HCT116 (cell line): ENCODE data around the gene FRMD4B. TPM values are rescaled to one million over a fixed set of nuclear protein-coding genes. Genes with fewer than 3 reads are reported as not detected.

Source experiments
- ATAC-seq: fragments of 200-7000 bp; cut with Tn5 transposase; 2 replicates; pipeline ENCODE4 v1.9.1; 2020; ENCODE audit warnings: mild to moderate bottlenecking, moderate library complexity
- BruUV-seq: library from RNA; stranded (reverse); fragments of 400-500 nt; replicated peaks from 2 replicates; lab custom pipeline; 2021; lab: Mats Ljungman, UMichigan
- CTCF ChIA-PET: fragments of 300-600 bp; sonication (Branson Sonifier 250); formaldehyde crosslinking; loops from one replicate; lab custom pipeline; 2021; ENCODE audit warnings: antibody characterized with exemption; lab: Charles Lee
- POLR2A ChIA-PET: fragments of 300-600, 350-600 bp; sonication (Branson Sonifier 250); formaldehyde crosslinking; loops from one replicate; lab custom pipeline; 2021; ENCODE audit warnings: antibody characterized with exemption; lab: Charles Lee
- RAD21 ChIA-PET, 2 experiments: fragments of 300-600 bp; sonication (Branson Sonifier 250); formaldehyde crosslinking; loops; one replicate each; lab custom pipeline; 2023; ENCODE audit warnings: low total read pairs in 2 of 2; ENCODE audit not compliant: uncharacterized antibody in 2 of 2, unreplicated experiment in 2 of 2, low non-redundant PET in 1 of 2; lab: Charles Lee
- DNase-seq: peaks from one replicate; pipeline ENCODE4 v3.0.0-alpha.2; 2010; ENCODE audit warnings: low read depth, low spot score
- H2AFZ ChIP-seq: fragments of 200-600 bp; shearing (Covaris generic), sonication (generic); 2 replicates; pipeline ENCODE4 v1.6.1; 2017; ENCODE audit warnings: low read depth, mixed run types, mixed read lengths, antibody characterized with exemption, low read length; ENCODE audit not compliant: poor library complexity, severe bottlenecking
- H3K27ac ChIP-seq: 2 replicates; pipeline ENCODE4 v1.5.1; 2012; ENCODE audit warnings: low read depth, low read length
- H3K27me3 ChIP-seq: fragments of 200-600 bp; sonication (generic); 2 replicates; pipeline ENCODE4 v1.6.1; 2016; ENCODE audit warnings: mixed run types, low read length, mixed read lengths; ENCODE audit not compliant: insufficient read depth
- H3K36me3 ChIP-seq, 2 experiments: fragments of 200-500 bp in 1 of 2; fragments of 200-600 bp in 1 of 2; sonication (Bioruptor generic) in 1 of 2; sonication (generic) in 1 of 2; 2 replicates each; pipeline versions ENCODE4 v1.5.1 to v1.6.1; 2014 to 2016; ENCODE audit warnings: low read length in 2 of 2, inconsistent platforms in 1 of 2, mixed read lengths in 1 of 2, mixed run types in 1 of 2; ENCODE audit not compliant: insufficient read depth in 2 of 2, control insufficient read depth in 1 of 2
- H3K4me1 ChIP-seq, 2 experiments: fragments of 200-600 bp in 1 of 2; sonication (generic) in 1 of 2; 2 replicates each; pipeline versions ENCODE4 v1.5.1 to v1.6.1; 2012 to 2017; ENCODE audit warnings: low read length in 2 of 2, inconsistent platforms in 1 of 2, mild to moderate bottlenecking in 1 of 2, mixed read lengths in 1 of 2, mixed run types in 1 of 2, moderate library complexity in 1 of 2; ENCODE audit not compliant: insufficient read depth in 2 of 2, control insufficient read depth in 1 of 2
- H3K4me2 ChIP-seq: fragments of 200-600 bp; sonication (generic); 2 replicates; pipeline ENCODE4 v1.6.1; 2017; ENCODE audit warnings: mixed run types, low read length, mixed read lengths
- H3K4me3 ChIP-seq, 2 experiments: fragments of 200-600 bp in 1 of 2; sonication (generic) in 1 of 2; replicated peaks in 1 of 2; 2 replicates each; pipeline ENCODE4 v1.5.1; 2011 to 2016; ENCODE audit warnings: low read length in 2 of 2, control low read depth in 1 of 2, low read depth in 1 of 2, mild to moderate bottlenecking in 1 of 2, mixed read lengths in 1 of 2, mixed run types in 1 of 2
- H3K79me2 ChIP-seq: fragments of 200-600 bp; sonication (generic); 2 replicates; pipeline ENCODE4 v1.6.1; 2017; ENCODE audit warnings: mild to moderate bottlenecking, mixed run types, low read length, moderate library complexity, mixed read lengths; ENCODE audit not compliant: insufficient read depth
- H3K9ac ChIP-seq: fragments of 200-600 bp; sonication (generic); 2 replicates; pipeline ENCODE4 v1.6.1; 2016; ENCODE audit warnings: low read length, mixed read lengths
- H3K9me2 ChIP-seq: fragments of 200-600 bp; sonication (generic), shearing (Covaris generic); 2 replicates; pipeline ENCODE4 v1.6.1; 2017; ENCODE audit warnings: mixed run types, mild to moderate bottlenecking, moderate library complexity; ENCODE audit not compliant: insufficient read depth
- H3K9me3 ChIP-seq, 2 experiments: fragments of 200-500 bp in 1 of 2; fragments of 200-600 bp in 1 of 2; sonication (Bioruptor generic) in 1 of 2; sonication (generic) in 1 of 2; 2 replicates each; pipeline ENCODE4 v1.6.1; 2014 to 2017; ENCODE audit warnings: low read length in 2 of 2, mixed read lengths in 2 of 2, inconsistent platforms in 1 of 2, low read depth in 1 of 2, mild to moderate bottlenecking in 1 of 2, mixed run types in 1 of 2, moderate library complexity in 1 of 2; ENCODE audit not compliant: control insufficient read depth in 1 of 2, insufficient read depth in 1 of 2
- H4K20me1 ChIP-seq: fragments of 200-600 bp; sonication (generic), shearing (Covaris generic); 2 replicates; pipeline ENCODE4 v1.6.1; 2017; ENCODE audit warnings: mixed run types, mild to moderate bottlenecking, moderate library complexity; ENCODE audit not compliant: insufficient read depth
- CBX3 ChIP-seq: IDR thresholded peaks from 2 replicates; pipeline ENCODE4 v1.6.1; 2012; ENCODE audit warnings: low read depth
- CEBPB ChIP-seq: IDR thresholded peaks from 2 replicates; pipeline ENCODE4 v1.6.1; 2012; ENCODE audit warnings: low read depth
- CTCF ChIP-seq, 3 experiments: fragments of 200-600 bp in 1 of 3; sonication (generic) in 1 of 3; IDR thresholded peaks in 2 of 3; conservative IDR thresholded peaks in 1 of 3; 2 replicates each; pipeline ENCODE4 v1.5.1; 2012 to 2017; ENCODE audit warnings: low read depth in 2 of 3, low read length in 2 of 3, antibody characterized with exemption in 1 of 3, borderline replicate concordance in 1 of 3, control low read depth in 1 of 3, mild to moderate bottlenecking in 1 of 3, mixed read lengths in 1 of 3, mixed run types in 1 of 3, moderate library complexity in 1 of 3; ENCODE audit not compliant: insufficient read depth in 1 of 3
- ELF1 ChIP-seq: IDR thresholded peaks from 2 replicates; pipeline ENCODE4 v1.6.1; 2012; ENCODE audit warnings: low read depth, borderline replicate concordance
- EZH2 ChIP-seq: fragments of 200-600 bp; sonication (generic); IDR thresholded peaks from 2 replicates; pipeline ENCODE4 v1.6.1; 2017; ENCODE audit warnings: antibody characterized with exemption, mixed run types
- EZH2phosphoT487 ChIP-seq: fragments of 200-600 bp; IDR thresholded peaks from 2 replicates; pipeline ENCODE4 v1.6.1; 2018; ENCODE audit warnings: antibody characterized with exemption, borderline replicate concordance
- FOSL1 ChIP-seq: IDR thresholded peaks from 2 replicates; pipeline ENCODE4 v1.6.1; 2012; ENCODE audit warnings: low read depth
- JUND ChIP-seq: IDR thresholded peaks from 2 replicates; pipeline ENCODE4 v1.6.1; 2012
- MAX ChIP-seq: IDR thresholded peaks from 2 replicates; pipeline ENCODE4 v1.6.1; 2012
- POLR2A ChIP-seq: IDR thresholded peaks from 2 replicates; pipeline ENCODE4 v1.7.0; 2011; ENCODE audit warnings: borderline replicate concordance; ENCODE audit not compliant: insufficient read depth, insufficient read length; ENCODE audit errors: extremely low read depth
- POLR2AphosphoS5 ChIP-seq: IDR thresholded peaks from 2 replicates; pipeline ENCODE4 v1.6.1; 2011; ENCODE audit warnings: mild to moderate bottlenecking, low read depth, low read length, moderate library complexity
- RAD21 ChIP-seq: IDR thresholded peaks from 2 replicates; pipeline ENCODE4 v1.6.1; 2012; ENCODE audit warnings: low read depth, mild to moderate bottlenecking
- REST ChIP-seq: IDR thresholded peaks from 2 replicates; pipeline ENCODE4 v1.6.1; 2012; ENCODE audit warnings: low read depth
- SIN3A ChIP-seq: IDR thresholded peaks from 2 replicates; pipeline ENCODE4 v1.6.1; 2012; ENCODE audit warnings: low read depth
- SP1 ChIP-seq: IDR thresholded peaks from 2 replicates; pipeline ENCODE4 v1.6.1; 2012; ENCODE audit warnings: low read depth
- SRF ChIP-seq: IDR thresholded peaks from 2 replicates; pipeline ENCODE4 v1.6.1; 2012; ENCODE audit warnings: low read depth
- YY1 ChIP-seq: IDR thresholded peaks from 2 replicates; pipeline ENCODE4 v1.6.1; 2011; ENCODE audit warnings: low read length, low read depth, moderate library complexity, mild to moderate bottlenecking; ENCODE audit not compliant: insufficient replicate concordance; ENCODE audit errors: extremely low read depth
- ZBTB33 ChIP-seq: IDR thresholded peaks from 2 replicates; pipeline ENCODE4 v1.6.1; 2011; ENCODE audit warnings: mild to moderate bottlenecking, low read length, moderate library complexity; ENCODE audit not compliant: insufficient replicate concordance; ENCODE audit errors: extremely low read depth
- ZNF274 ChIP-seq: fragments of 200-500 bp; sonication (Bioruptor generic); IDR thresholded peaks from 2 replicates; pipeline ENCODE4 v1.6.1; 2014; ENCODE audit warnings: mild to moderate bottlenecking, low read depth, low read length, inconsistent platforms
- intact Hi-C: fragments of 100-400 bp; cut with micrococcal nuclease; formaldehyde crosslinking; loops from 2 replicates; pipeline ENCODE4 v1.10.0; 2022
- total RNA-seq: library from RNA; stranded (reverse); gene quantifications from one replicate; pipeline ENCODE4 v1.2.1, GENCODE V29; 2021; ENCODE audit not compliant: unreplicated experiment

Gene FRMD4B
- total RNA-seq, 1 experiment from 2014 or later, result 2.0 TPM

- no peak for DNase-seq
- ChIA-PET CTCF (no interaction called here), POLR2A (no interaction called here), RAD21 (no interaction called here)
- H3K27ac ChIP-seq, result no peak overlapping the region
- H3K9me2 ChIP-seq, result no peaks in the 10 kb centered on the region
- no peak overlapping the region for H3K9ac ChIP-seq
- H3K9me3 ChIP-seq, result no peaks in the 10 kb centered on the region
- BruUV-seq, result no TSS peak
- TF ChIP-seq SP1, result no peak
- no peak for TF ChIP-seq RAD21
- TF ChIP-seq CTCF (IDR thresholded peaks at IDR 0.05 in 2 of 3, conservative IDR thresholded peaks at IDR 0.05 in 1 of 3; ENCODE audit: borderline replicate concordance in 1 of 3, insufficient read depth in 1 of 3, low read depth in 2 of 3, low read length in 2 of 3), result no peak
- TF ChIP-seq FOSL1, result no peak
- no peak for TF ChIP-seq ZBTB33
- no peak for TF ChIP-seq CEBPB
- no peak for TF ChIP-seq SRF
- no peak for TF ChIP-seq REST
- TF ChIP-seq SIN3A, result no peak
- TF ChIP-seq ELF1, result no peak
- TF ChIP-seq MAX, result no peak
- no peak for TF ChIP-seq EZH2
- TF ChIP-seq JUND, result no peak
- TF ChIP-seq EZH2phosphoT487, result no peak
- TF ChIP-seq YY1, result no peak
- TF ChIP-seq POLR2A, result no peak
- TF ChIP-seq ZNF274, result no peak
- no peak for TF ChIP-seq CBX3
- no peak for TF ChIP-seq POLR2AphosphoS5
- H2AFZ ChIP-seq, result no peak overlapping the region
- no peaks in the 10 kb centered on the region for H4K20me1 ChIP-seq
- H3K79me2 ChIP-seq, result no peaks in the 10 kb centered on the region
- H3K4me2 ChIP-seq, result no peak overlapping the region
- H3K36me3 ChIP-seq, result no peaks in the 10 kb centered on the region
- H3K27me3 ChIP-seq, result no peaks in the 10 kb centered on the region
- ATAC-seq, result no peak
- intact Hi-C loops, result no loop called here
- peaks cover 10 to 11% of the 10 kb centered on the region in 2 experiments for H3K4me1 ChIP-seq
- H3K4me3 ChIP-seq, result no peak overlapping the region
Measured at GRCh38 chr3:69196876-69197275, 189.0 kb downstream of the FRMD4B start.
